Kidney (tissue), 14 donors: Measurements from ENCODE around the gene PEX5L. TPM values are rescaled to one million over a fixed set of nuclear protein-coding genes. Genes with fewer than 3 reads are reported as not detected.

Source experiments
- DNase-seq, 5 donors: peaks; one replicate each; pipeline ENCODE4 v3.0.0-alpha.2; 2013 to 2020
- FAIRE-seq: peaks from 2 replicates; lab custom pipeline; 2012; peaks lifted over from hg19 to GRCh38; lab: Jason Lieb, UNC
- H3K27ac ChIP-seq, 2 donors: one replicate each; pipeline ENCODE4 v1.7.0; 2013; ENCODE audit warnings: low read depth in 2 of 2, low read length in 2 of 2, inconsistent platforms in 1 of 2
- H3K27me3 ChIP-seq: one replicate; pipeline ENCODE4 v1.7.1; 2013; ENCODE audit warnings: low read length, inconsistent platforms; ENCODE audit not compliant: control insufficient read depth, insufficient read depth
- H3K36me3 ChIP-seq, 3 donors: one replicate each; pipeline versions ENCODE4 v1.7.0 to v1.7.1; 2013; ENCODE audit warnings: low read length in 3 of 3, control low read depth in 1 of 3, inconsistent platforms in 1 of 3; ENCODE audit not compliant: insufficient read depth in 3 of 3, control insufficient read depth in 2 of 3
- H3K4me1 ChIP-seq, 3 donors: one replicate each; pipeline versions ENCODE4 v1.7.0 to v1.7.1; 2013; ENCODE audit warnings: low read length in 3 of 3, inconsistent platforms in 1 of 3, low read depth in 1 of 3; ENCODE audit not compliant: control insufficient read depth in 2 of 3, insufficient read depth in 2 of 3
- H3K4me3 ChIP-seq, 3 donors: one replicate each; pipeline versions ENCODE4 v1.7.0 to v1.8.1; 2013; ENCODE audit warnings: low read length in 3 of 3, control low read depth in 1 of 3, inconsistent platforms in 1 of 3
- H3K9ac ChIP-seq, 3 donors: one replicate each; pipeline versions ENCODE4 v1.7.0 to v1.7.1; 2013; ENCODE audit warnings: low read length in 3 of 3, control low read depth in 1 of 3, inconsistent platforms in 1 of 3
- H3K9me3 ChIP-seq, 3 donors: one replicate each; pipeline versions ENCODE4 v1.7.0 to v1.7.1; 2013; ENCODE audit warnings: low read length in 3 of 3, control low read depth in 1 of 3, inconsistent platforms in 1 of 3; ENCODE audit not compliant: control insufficient read depth in 2 of 3, insufficient read depth in 1 of 3
- CTCF ChIP-seq: IDR thresholded peaks from 3 replicates; pipeline ENCODE4 v1.5.1; 2012; ENCODE audit warnings: mild to moderate bottlenecking, moderate library complexity, borderline replicate concordance; ENCODE audit not compliant: insufficient read depth; ENCODE audit errors: extremely low read depth
- intact Hi-C: fragments of 100-400 bp; cut with DNase I; formaldehyde crosslinking; loops from one replicate; pipeline ENCODE4 v1.11.1; 2022
- polyA plus RNA-seq: library from polyadenylated mRNA; stranded (reverse); fragments of 350-450 nt; fragmentation: Illumina TruSeq; extraction: RNeasy Lipid Tissue Mini Kit (QIAGEN cat#74804); gene quantifications from one replicate; pipeline ENCODE4 v1.2.3, GENCODE V29; 2014; ENCODE audit warnings: low read depth, low replicate concordance; ENCODE audit not compliant: insufficient read depth
- total RNA-seq: library from RNA; stranded (reverse); fragmentation: NEBNext Ultra II Directional; extraction: Animal tissue kit (Norgen Biotek cat#: 25700); gene quantifications from one replicate; pipeline ENCODE4 v1.2.1, GENCODE V29; 2021
- donor health status: control.
- donor health status: control.
- donor health status: control.
- donor health status: control.
- donor health status: control.
- donor health status: DM: yes; HTN: yes; CAD: no.
- donor health status: Normal renal cell carcinoma (clear cell type).

PEX5L gene
- total and polyA plus RNA-seq, 2 donors from 2014 or later: 0.32 TPM; not detected in 1

GRCh38 chr3:179825527-179826246 is 211.1 kb downstream of the PEX5L start:
- Histone ChIP-seq H3K9me3 (no peaks in the 10 kb centered on the region), H3K27me3 (no peaks in the 10 kb centered on the region), H3K4me3 (no peak overlapping the region), H3K4me1 (peaks cover 0 to 3% (median 0%) of the 10 kb centered on the region in 3 donors), H3K36me3 (no peaks in the 10 kb centered on the region), H3K9ac (no peak overlapping the region), H3K27ac (peak overlapping the region in 1 of 2 donors; percentile 3)
- intact Hi-C loops: no loop called here
- FAIRE-seq (no peak), DNase-seq (no peak)
- no peak for TF ChIP-seq CTCF

GRCh38 chr3:179822296-179822695 is 214.4 kb downstream of the PEX5L start:
- Histone ChIP-seq H3K9me3 (no peaks in the 10 kb centered on the region), H3K9ac (no peak overlapping the region), H3K36me3 (no peaks in the 10 kb centered on the region), H3K27me3 (no peaks in the 10 kb centered on the region), H3K4me1 (peaks cover 0 to 3% (median 0%) of the 10 kb centered on the region in 3 donors), H3K4me3 (no peak overlapping the region), H3K27ac (no peak overlapping the region)
- FAIRE-seq: no peak
- no peak for TF ChIP-seq CTCF
- intact Hi-C loops: no loop called here
- DNase-seq: no peak

- Histone ChIP-seq H3K36me3 (no peaks in the 10 kb centered on the region), H3K9ac (no peak overlapping the region), H3K4me1 (no peaks in the 10 kb centered on the region), H3K27me3 (no peaks in the 10 kb centered on the region), H3K9me3 (no peaks in the 10 kb centered on the region), H3K27ac (no peak overlapping the region), H3K4me3 (no peak overlapping the region)
- no peak for DNase-seq
- TF ChIP-seq CTCF: no peak
- FAIRE-seq: no peak
- intact Hi-C loops: no loop called here
Measured at GRCh38 chr3:179819379-179819778, 217.4 kb downstream of the PEX5L start.

GRCh38 chr3:179812096-179812382 is 224.7 kb downstream of the PEX5L start:
- Histone ChIP-seq H3K36me3 (no peaks in the 10 kb centered on the region), H3K4me1 (no peaks in the 10 kb centered on the region), H3K9me3 (no peaks in the 10 kb centered on the region), H3K4me3 (no peak overlapping the region), H3K27me3 (no peaks in the 10 kb centered on the region), H3K9ac (no peak overlapping the region), H3K27ac (no peak overlapping the region)
- TF ChIP-seq CTCF: no peak
- DNase-seq (no peak), FAIRE-seq (no peak)
- intact Hi-C loops: no loop called here
